Measurements from ENCODE around the gene MYO7B.
A peak's percentile ranks its signal among the peaks of the same experiment; 100 is the strongest.

Gene MYO7B

GRCh38 chr2:127572841-127573240 is 37.4 kb downstream of the MYO7B start:
- no peak for DNase-seq

- DNase-seq, result no peak
These were observed 37.8 kb downstream of the MYO7B start for GRCh38 chr2:127573298-127573697.

GRCh38 chr2:127573771-127574170 is 38.3 kb downstream of the MYO7B start:
- DNase-seq, result no peak

- no peak for DNase-seq
These were observed 39.2 kb downstream of the MYO7B start for GRCh38 chr2:127574656-127575055.

GRCh38 chr2:127575185-127575765 is 39.8 kb downstream of the MYO7B start:
- no peak for DNase-seq

GRCh38 chr2:127575941-127576432 is 40.5 kb downstream of the MYO7B start:
- DNase-seq, result peak in 1 of 51 donors; percentile 20

GRCh38 chr2:127576433-127577207 is 41.1 kb downstream of the MYO7B start:
- DNase-seq, result peak in 32 of 51 donors; percentile 10 to 71 (median 50)

GRCh38 chr2:127577208-127577475 is 41.7 kb downstream of the MYO7B start:
- DNase-seq, result no peak

- no peak for DNase-seq
These were observed 42.0 kb downstream of the MYO7B start for GRCh38 chr2:127577503-127577902.

GRCh38 chr2:127577973-127578372 is 42.5 kb downstream of the MYO7B start:
- no peak for DNase-seq

GRCh38 chr2:127578411-127578810 is 42.9 kb downstream of the MYO7B start:
- no peak for DNase-seq

- no peak for DNase-seq
These were observed 43.7 kb downstream of the MYO7B start for GRCh38 chr2:127579231-127579630.

- DNase-seq, result no peak
These were observed 44.9 kb downstream of the MYO7B start for GRCh38 chr2:127580167-127581049.

- no peak for DNase-seq
These were observed 45.5 kb downstream of the MYO7B start for GRCh38 chr2:127581050-127581345.

GRCh38 chr2:127581516-127582490 is 46.3 kb downstream of the MYO7B start:
- no peak for DNase-seq

GRCh38 chr2:127582863-127583861 is 47.7 kb downstream of the MYO7B start:
- DNase-seq, result no peak

GRCh38 chr2:127584047-127584446 is 48.6 kb downstream of the MYO7B start:
- DNase-seq, result no peak

- DNase-seq, result no peak
These were observed 49.1 kb downstream of the MYO7B start for GRCh38 chr2:127584516-127585033.

GRCh38 chr2:127585270-127585807 is 49.9 kb downstream of the MYO7B start:
- DNase-seq, result no peak
